SU-DHL-6 (cell line): Measurements from ENCODE around the gene SLC9A5.

ENCODE experiments used
- H2AFZ ChIP-seq: fragments of 200-600 bp; sonication (generic); 2 replicates; pipeline ENCODE4 v1.6.1; 2014; ENCODE audit warnings: low read depth, mild to moderate bottlenecking, moderate library complexity, mixed read lengths, antibody characterized with exemption, low read length; ENCODE audit not compliant: severe bottlenecking
- H3F3A ChIP-seq: fragments of 200-600 bp; shearing (Covaris generic); 2 replicates; pipeline ENCODE4 v1.6.0; 2016; ENCODE audit warnings: antibody characterized with exemption, mild to moderate bottlenecking; ENCODE audit not compliant: insufficient read depth
- H3K27ac ChIP-seq: fragments of 200-600 bp; sonication (generic); 2 replicates; pipeline ENCODE4 v1.5.1; 2016; ENCODE audit warnings: low read depth, mild to moderate bottlenecking, low read length, moderate library complexity, mixed read lengths
- H3K27me3 ChIP-seq: fragments of 200-600 bp; sonication (generic), shearing (Covaris generic); 2 replicates; pipeline ENCODE4 v1.6.0; 2014; ENCODE audit warnings: mild to moderate bottlenecking, low read length
- H3K36me3 ChIP-seq: fragments of 200-600 bp; sonication (generic); 2 replicates; pipeline ENCODE4 v1.6.1; 2014; ENCODE audit warnings: mild to moderate bottlenecking, low read length, mixed read lengths
- H3K4me2 ChIP-seq: fragments of 300-600, 200-600 bp; shearing (Covaris generic), sonication (generic); 2 replicates; pipeline ENCODE4 v1.6.0; 2014; ENCODE audit warnings: low read length, low read depth, mild to moderate bottlenecking; ENCODE audit not compliant: poor library complexity, severe bottlenecking
- H3K4me3 ChIP-seq: fragments of 200-600 bp; sonication (generic); 2 replicates; pipeline ENCODE4 v1.5.1; 2014; ENCODE audit warnings: antibody characterized with exemption, low read length, mild to moderate bottlenecking, mixed read lengths; ENCODE audit not compliant: insufficient read depth, poor library complexity, severe bottlenecking
- H3K79me2 ChIP-seq: fragments of 200-600 bp; sonication (generic); 2 replicates; pipeline ENCODE4 v1.6.1; 2014; ENCODE audit warnings: mild to moderate bottlenecking, low read length, moderate library complexity; ENCODE audit not compliant: insufficient read depth
- H3K9ac ChIP-seq: fragments of 200-600 bp; sonication (generic); 2 replicates; pipeline ENCODE4 v1.7.0; 2014; ENCODE audit warnings: mild to moderate bottlenecking, low read length
- H3K9me2 ChIP-seq: fragments of 200-600 bp; sonication (generic); replicated peaks from 2 replicates; pipeline ENCODE4 v1.6.1; 2014; ENCODE audit warnings: low read length; ENCODE audit not compliant: insufficient read depth
- H3K9me3 ChIP-seq: fragments of 200-600 bp; sonication (generic); 2 replicates; pipeline ENCODE4 v1.6.1; 2014; ENCODE audit warnings: low read length, mixed read lengths; ENCODE audit not compliant: insufficient read depth
- H4K20me1 ChIP-seq: fragments of 200-600 bp; sonication (generic); 2 replicates; pipeline ENCODE4 v1.6.1; 2014; ENCODE audit warnings: low read depth, mild to moderate bottlenecking, antibody characterized with exemption, low read length, moderate library complexity, mixed read lengths
- CTCF ChIP-seq: fragments of 200-600 bp; sonication (generic); IDR thresholded peaks from one replicate; pipeline ENCODE4 v1.5.1; 2017; ENCODE audit warnings: antibody characterized with exemption, mild to moderate bottlenecking, low read length, moderate library complexity; ENCODE audit not compliant: insufficient read depth, poor library complexity, severe bottlenecking
- EZH2phosphoT487 ChIP-seq: fragments of 200-600 bp; sonication (generic), shearing (Covaris generic); conservative IDR thresholded peaks from 2 replicates; pipeline ENCODE4 v1.6.1; 2018; ENCODE audit warnings: mild to moderate bottlenecking, antibody characterized with exemption, low read length, moderate library complexity, mixed read lengths

Gene SLC9A5

GRCh38 chr16:67269766-67270165 is 21.0 kb downstream of the SLC9A5 start:
- Histone ChIP-seq H3K4me2 (no peak overlapping the region), H4K20me1 (no peaks in the 10 kb centered on the region), H2AFZ (no peak overlapping the region), H3K36me3 (no peaks in the 10 kb centered on the region), H3K9me2 (no peaks in the 10 kb centered on the region), H3K9ac (no peak overlapping the region), H3K4me3 (no peak overlapping the region), H3K27me3 (no peaks in the 10 kb centered on the region), H3K27ac (no peak overlapping the region), H3K79me2 (no peaks in the 10 kb centered on the region), H3F3A (no peaks in the 10 kb centered on the region), H3K9me3 (no peaks in the 10 kb centered on the region)
- TF ChIP-seq CTCF, result no peak
- no peak for TF ChIP-seq EZH2phosphoT487

DNA sequence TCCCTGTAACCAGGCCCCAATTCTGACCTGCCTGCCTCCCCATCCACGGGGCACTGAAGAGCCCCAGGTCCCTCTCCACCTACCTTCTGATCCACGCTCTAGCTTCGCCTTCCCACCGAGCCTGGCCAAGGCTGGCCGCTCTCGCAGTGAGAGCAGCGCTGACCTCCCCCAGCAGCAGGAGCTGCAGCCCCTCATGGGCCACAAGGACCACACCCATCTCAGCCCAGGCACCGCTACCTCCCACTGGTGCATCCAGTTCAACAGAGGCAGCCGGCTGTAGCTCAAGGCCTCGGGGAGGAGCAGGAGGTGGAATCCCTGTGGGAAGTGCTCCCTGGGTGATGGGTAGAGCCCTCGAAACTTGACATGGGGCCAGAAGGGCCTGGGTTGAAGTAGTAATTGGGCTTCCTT is 22.2 kb downstream of the SLC9A5 start:
- H3K79me2 ChIP-seq, result no peaks in the 10 kb centered on the region
- no peaks in the 10 kb centered on the region for H3K9me3 ChIP-seq
- no peaks in the 10 kb centered on the region for H3K36me3 ChIP-seq
- no peak overlapping the region for H3K9ac ChIP-seq
- H3K27ac ChIP-seq, result no peak overlapping the region
- H3K9me2 ChIP-seq, result no peaks in the 10 kb centered on the region
- no peak overlapping the region for H3K4me3 ChIP-seq
- no peaks in the 10 kb centered on the region for H3F3A ChIP-seq
- H2AFZ ChIP-seq, result no peak overlapping the region
- TF ChIP-seq CTCF, result no peak
- no peak for TF ChIP-seq EZH2phosphoT487
- no peaks in the 10 kb centered on the region for H3K27me3 ChIP-seq
- H3K4me2 ChIP-seq, result no peak overlapping the region
- no peaks in the 10 kb centered on the region for H4K20me1 ChIP-seq

DNA sequence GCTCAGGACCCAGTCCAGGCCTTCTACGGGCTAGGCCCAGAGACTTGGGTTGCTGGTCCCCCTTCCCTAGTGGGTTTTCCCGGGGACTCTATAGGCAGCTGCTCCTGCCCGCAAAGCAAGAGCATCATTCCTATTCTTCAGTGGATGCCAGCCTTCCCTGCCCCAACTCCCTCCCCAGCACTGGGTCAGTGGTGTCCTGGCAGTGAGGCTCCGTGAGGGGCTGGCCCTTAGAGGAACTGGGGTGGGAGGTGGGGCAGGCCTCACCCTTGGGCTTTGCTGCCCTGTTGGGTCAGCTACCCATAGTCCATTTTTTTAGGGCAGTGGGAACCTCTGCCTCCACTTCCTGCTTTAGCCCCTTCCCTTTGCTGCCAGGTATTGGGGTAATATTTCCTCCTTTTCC is 22.7 kb downstream of the SLC9A5 start:
- Histone ChIP-seq H3K4me3 (no peak overlapping the region), H3F3A (no peaks in the 10 kb centered on the region), H3K36me3 (no peaks in the 10 kb centered on the region), H3K9me2 (no peaks in the 10 kb centered on the region), H3K27ac (no peak overlapping the region), H3K4me2 (no peak overlapping the region), H3K27me3 (no peaks in the 10 kb centered on the region), H3K79me2 (no peaks in the 10 kb centered on the region), H3K9ac (no peak overlapping the region), H3K9me3 (no peaks in the 10 kb centered on the region), H4K20me1 (no peaks in the 10 kb centered on the region), H2AFZ (no peak overlapping the region)
- no peak for TF ChIP-seq CTCF
- TF ChIP-seq EZH2phosphoT487, result no peak

GRCh38 chr16:67275321-67275720 is 26.5 kb downstream of the SLC9A5 start:
- Histone ChIP-seq H4K20me1 (no peaks in the 10 kb centered on the region), H3K9ac (no peak overlapping the region), H3K4me3 (no peak overlapping the region), H3K36me3 (no peaks in the 10 kb centered on the region), H3K79me2 (no peaks in the 10 kb centered on the region), H3K9me2 (no peaks in the 10 kb centered on the region), H2AFZ (no peak overlapping the region), H3K27me3 (no peaks in the 10 kb centered on the region), H3K4me2 (no peak overlapping the region), H3K27ac (no peak overlapping the region), H3K9me3 (no peaks in the 10 kb centered on the region), H3F3A (no peaks in the 10 kb centered on the region)
- TF ChIP-seq CTCF, result no peak
- no peak for TF ChIP-seq EZH2phosphoT487
